T-helper 2 cell treated with Interferon-gamma antibody and Interleukin-4, amounts not matched to agents 5 μg/mL and 100 μg/mL, for 36 hours (primary cell): ENCODE data around the gene ARID3C.

Experiments
- DNase-seq: peaks from one replicate; pipeline ENCODE4 v3.0.0; 2021; ENCODE audit warnings: low spot score
- H3K27ac Mint-ChIP-seq: one replicate; pipeline ENCODE4 v1.8.0; 2021; ENCODE audit warnings: mild to moderate bottlenecking, mixed read lengths
- H3K27me3 Mint-ChIP-seq: one replicate; pipeline ENCODE4 v1.8.0; 2021; ENCODE audit warnings: low read depth, mixed read lengths
- H3K36me3 Mint-ChIP-seq: one replicate; pipeline ENCODE4 v1.8.0; 2021; ENCODE audit warnings: low read depth, mixed read lengths
- H3K4me1 Mint-ChIP-seq: one replicate; pipeline ENCODE4 v1.8.0; 2021; ENCODE audit warnings: low read depth, mixed read lengths
- H3K4me3 Mint-ChIP-seq: one replicate; pipeline ENCODE4 v1.8.0; 2022; ENCODE audit warnings: mild to moderate bottlenecking, moderate library complexity, mixed read lengths
- H3K9me3 Mint-ChIP-seq: one replicate; pipeline ENCODE4 v1.8.0; 2021; ENCODE audit warnings: mixed read lengths

The ARID3C gene

DNA sequence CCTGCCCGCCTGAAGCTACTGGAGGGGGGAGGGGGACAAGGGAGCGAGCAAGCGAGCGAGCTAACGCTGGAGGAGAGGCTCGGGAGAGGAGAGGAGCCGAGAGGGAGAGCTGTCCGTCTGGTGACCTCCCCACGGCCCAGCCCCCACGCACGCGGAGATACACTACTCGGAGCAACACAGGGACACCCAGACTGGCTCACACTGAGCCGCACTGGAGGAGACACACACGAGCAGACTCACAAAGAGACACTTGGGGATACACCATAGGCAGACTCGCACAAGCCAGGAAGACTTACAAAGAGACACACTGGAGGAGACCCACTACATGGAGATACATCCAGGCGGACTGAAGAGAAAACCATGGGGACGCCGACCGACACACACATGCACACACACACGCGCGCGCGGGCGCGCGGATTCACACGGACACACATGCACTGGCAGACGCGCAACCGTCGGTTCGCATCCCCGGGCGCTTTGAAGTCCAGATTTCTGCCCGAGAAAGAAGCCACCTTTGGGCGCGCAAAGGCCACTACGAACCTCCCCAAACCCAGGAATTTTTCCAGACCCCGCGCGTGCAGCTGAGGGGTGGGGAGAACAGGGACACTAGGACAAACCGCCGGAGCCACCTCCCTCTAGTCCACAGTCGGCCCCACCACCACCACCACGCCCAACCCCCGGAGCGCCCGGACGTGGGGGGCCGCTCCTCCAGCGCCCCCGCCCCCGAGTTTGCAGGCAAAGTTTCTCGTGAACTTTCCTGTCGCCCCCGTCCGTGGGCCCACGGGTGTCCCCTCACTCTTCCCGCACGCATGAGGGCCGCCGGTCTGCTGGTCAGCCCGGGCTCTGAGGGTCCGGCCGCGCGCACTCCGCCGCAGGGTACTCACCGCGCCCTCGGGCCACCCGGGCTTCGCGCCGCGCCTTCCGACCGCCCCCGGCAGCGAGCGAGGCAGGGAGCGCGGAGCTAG, 39.9 kb downstream of the ARID3C start:
- no peak overlapping the region for H3K27ac Mint-ChIP-seq
- peaks cover 10% of the 10 kb centered on the region for H3K4me1 Mint-ChIP-seq
- H3K9me3 Mint-ChIP-seq, result no peaks in the 10 kb centered on the region
- no peak for DNase-seq
- peaks cover 87% of the 10 kb centered on the region for H3K27me3 Mint-ChIP-seq
- no peaks in the 10 kb centered on the region for H3K36me3 Mint-ChIP-seq
- peak overlapping the region; percentile 67 for H3K4me3 Mint-ChIP-seq

DNA sequence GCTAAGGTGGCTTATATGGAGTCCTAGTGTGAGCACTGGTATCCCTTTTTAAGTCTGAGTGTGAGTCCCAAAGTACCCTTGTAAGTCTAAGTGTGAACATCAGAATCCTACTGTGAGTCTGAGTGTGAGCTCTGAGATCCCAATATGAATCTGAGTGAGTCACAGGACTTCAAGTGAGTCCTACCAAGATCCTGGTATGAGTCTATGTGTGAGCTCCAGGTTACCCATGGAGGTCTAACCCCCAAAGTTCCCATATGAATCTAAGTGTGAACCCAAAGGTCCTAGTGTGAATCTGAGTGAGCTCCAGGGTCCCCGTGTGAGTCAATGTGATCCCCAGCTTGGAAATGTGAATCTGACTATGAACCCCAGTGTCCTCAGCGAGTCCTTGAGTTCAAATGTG, 41.6 kb downstream of the ARID3C start:
- Mint-ChIP-seq H3K36me3 (no peaks in the 10 kb centered on the region), H3K4me1 (peaks cover 6% of the 10 kb centered on the region), H3K27ac (no peak overlapping the region), H3K9me3 (no peaks in the 10 kb centered on the region), H3K4me3 (no peak overlapping the region), H3K27me3 (peaks cover 83% of the 10 kb centered on the region)
- DNase-seq, result no peak

GRCh38 chr9:34585946-34586669, 42.8 kb downstream of the ARID3C start:
- no peaks in the 10 kb centered on the region for H3K9me3 Mint-ChIP-seq
- H3K36me3 Mint-ChIP-seq, result no peaks in the 10 kb centered on the region
- H3K27ac Mint-ChIP-seq, result no peak overlapping the region
- H3K4me3 Mint-ChIP-seq, result no peak overlapping the region
- no peak for DNase-seq
- H3K27me3 Mint-ChIP-seq, result peaks cover 79% of the 10 kb centered on the region
- peaks cover 4% of the 10 kb centered on the region for H3K4me1 Mint-ChIP-seq

DNA sequence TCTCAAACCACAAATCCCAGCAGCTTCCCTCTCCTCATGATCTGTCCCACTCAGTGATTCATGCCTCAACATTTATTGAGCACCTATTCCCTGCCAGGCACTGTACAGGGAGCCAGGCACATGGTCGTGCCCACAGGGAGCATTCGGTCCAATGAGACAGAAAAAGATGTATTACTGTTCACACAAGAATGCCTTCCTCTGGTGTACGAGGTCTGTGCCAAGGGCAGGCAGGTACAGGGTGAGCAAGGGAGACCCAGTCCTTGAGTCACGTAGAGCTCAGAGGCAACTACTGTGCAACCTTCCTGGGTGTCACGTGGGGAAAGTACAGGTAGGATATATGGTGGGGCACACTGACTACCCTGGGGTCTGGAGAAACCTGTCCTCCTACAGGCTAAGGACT, 43.9 kb downstream of the ARID3C start:
- Mint-ChIP-seq H3K9me3 (no peaks in the 10 kb centered on the region), H3K4me3 (no peak overlapping the region), H3K27ac (no peak overlapping the region), H3K36me3 (no peaks in the 10 kb centered on the region), H3K27me3 (peaks cover 79% of the 10 kb centered on the region), H3K4me1 (peaks cover 2% of the 10 kb centered on the region)
- DNase-seq, result no peak

GRCh38 chr9:34582787-34583186, 46.1 kb downstream of the ARID3C start:
- Mint-ChIP-seq H3K36me3 (no peaks in the 10 kb centered on the region), H3K9me3 (no peaks in the 10 kb centered on the region), H3K27ac (no peak overlapping the region), H3K4me3 (no peak overlapping the region), H3K4me1 (peaks cover 3% of the 10 kb centered on the region), H3K27me3 (peaks cover 78% of the 10 kb centered on the region)
- DNase-seq, result no peak

DNA sequence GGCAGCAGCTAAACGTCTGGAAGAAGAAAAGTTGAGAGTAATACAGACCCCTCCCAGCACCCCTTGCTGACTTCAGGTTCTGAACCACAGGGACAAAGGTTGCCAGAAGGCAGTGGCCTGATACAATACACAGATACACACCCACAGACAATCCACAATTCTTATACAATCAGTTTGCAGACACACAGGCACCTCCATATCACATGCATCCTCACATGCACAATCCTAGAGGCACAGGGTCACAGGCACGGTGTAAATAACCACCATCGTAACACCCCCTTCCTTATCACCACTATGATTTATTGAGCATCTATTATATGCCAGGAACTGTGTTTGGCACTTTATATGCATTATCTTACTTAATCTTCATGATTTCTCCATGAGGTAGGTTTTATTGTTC, 47.5 kb downstream of the ARID3C start:
- peaks cover 74% of the 10 kb centered on the region for H3K27me3 Mint-ChIP-seq
- no peak overlapping the region for H3K27ac Mint-ChIP-seq
- H3K9me3 Mint-ChIP-seq, result no peaks in the 10 kb centered on the region
- H3K36me3 Mint-ChIP-seq, result no peaks in the 10 kb centered on the region
- no peak overlapping the region for H3K4me3 Mint-ChIP-seq
- no peak for DNase-seq
- H3K4me1 Mint-ChIP-seq, result peaks cover 5% of the 10 kb centered on the region

- Mint-ChIP-seq H3K4me3 (no peak overlapping the region), H3K27ac (no peak overlapping the region), H3K4me1 (peaks cover 5% of the 10 kb centered on the region), H3K27me3 (peaks cover 72% of the 10 kb centered on the region), H3K36me3 (no peaks in the 10 kb centered on the region), H3K9me3 (no peaks in the 10 kb centered on the region)
- no peak for DNase-seq
Observed at GRCh38 chr9:34580358-34580757, 48.5 kb downstream of the ARID3C start.

DNA sequence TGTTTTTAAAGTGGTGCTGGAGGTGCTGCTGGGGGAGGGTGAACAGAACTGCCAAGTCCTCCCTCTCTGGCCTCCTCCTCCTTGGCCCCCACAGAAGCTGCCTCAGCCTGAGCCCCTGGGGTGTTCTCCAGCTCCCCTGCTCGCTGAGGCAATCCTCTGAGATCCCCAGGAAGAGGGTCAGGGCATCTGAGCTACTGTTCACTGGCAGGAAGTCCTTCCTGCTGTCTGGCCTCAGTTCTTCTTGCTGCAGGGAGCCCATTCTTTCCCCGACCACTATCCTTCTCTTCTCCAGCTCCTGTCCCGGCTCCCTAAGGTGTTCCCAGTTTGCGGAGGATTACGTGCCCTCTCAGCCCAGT, 49.1 kb downstream of the ARID3C start:
- Mint-ChIP-seq H3K27me3 (peaks cover 69% of the 10 kb centered on the region), H3K36me3 (no peaks in the 10 kb centered on the region), H3K4me1 (peaks cover 5% of the 10 kb centered on the region), H3K9me3 (no peaks in the 10 kb centered on the region), H3K27ac (no peak overlapping the region), H3K4me3 (no peak overlapping the region)
- DNase-seq, result no peak

DNA sequence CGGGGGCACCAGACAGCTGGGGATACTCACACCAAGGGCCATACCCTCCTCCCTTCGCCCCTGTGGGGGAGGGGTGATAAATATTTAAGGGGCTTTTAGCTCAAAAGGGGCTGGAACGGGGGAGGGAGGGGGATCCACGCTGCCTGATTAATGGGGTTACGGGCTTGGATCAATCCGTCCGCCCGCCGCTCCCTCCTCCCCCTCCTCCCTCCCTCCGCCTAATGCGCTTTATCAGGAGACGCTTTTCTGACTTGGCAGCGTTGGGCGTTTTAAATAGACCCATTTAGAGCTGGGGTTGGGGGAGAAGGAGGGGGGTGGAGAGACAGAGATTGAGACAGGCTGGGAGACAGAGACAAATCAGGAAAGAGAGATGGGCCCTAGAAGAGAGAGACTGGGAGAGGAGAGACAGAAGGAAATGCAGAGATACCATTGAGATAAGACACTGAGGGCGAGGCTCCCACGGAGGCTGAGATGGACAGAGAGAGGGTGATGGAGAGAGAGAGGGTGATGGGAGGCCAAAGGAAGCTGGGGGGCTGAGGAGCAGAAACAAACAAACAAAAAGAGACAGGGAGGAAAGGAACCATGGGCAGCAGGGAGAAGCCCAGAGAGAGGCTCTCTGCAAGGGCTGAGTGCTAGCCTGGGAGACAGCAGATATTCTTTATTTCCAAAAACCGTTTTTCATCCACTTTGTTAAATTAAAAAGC, 49.6 kb downstream of the ARID3C start:
- H3K4me1 Mint-ChIP-seq, result peaks cover 5% of the 10 kb centered on the region

DNA sequence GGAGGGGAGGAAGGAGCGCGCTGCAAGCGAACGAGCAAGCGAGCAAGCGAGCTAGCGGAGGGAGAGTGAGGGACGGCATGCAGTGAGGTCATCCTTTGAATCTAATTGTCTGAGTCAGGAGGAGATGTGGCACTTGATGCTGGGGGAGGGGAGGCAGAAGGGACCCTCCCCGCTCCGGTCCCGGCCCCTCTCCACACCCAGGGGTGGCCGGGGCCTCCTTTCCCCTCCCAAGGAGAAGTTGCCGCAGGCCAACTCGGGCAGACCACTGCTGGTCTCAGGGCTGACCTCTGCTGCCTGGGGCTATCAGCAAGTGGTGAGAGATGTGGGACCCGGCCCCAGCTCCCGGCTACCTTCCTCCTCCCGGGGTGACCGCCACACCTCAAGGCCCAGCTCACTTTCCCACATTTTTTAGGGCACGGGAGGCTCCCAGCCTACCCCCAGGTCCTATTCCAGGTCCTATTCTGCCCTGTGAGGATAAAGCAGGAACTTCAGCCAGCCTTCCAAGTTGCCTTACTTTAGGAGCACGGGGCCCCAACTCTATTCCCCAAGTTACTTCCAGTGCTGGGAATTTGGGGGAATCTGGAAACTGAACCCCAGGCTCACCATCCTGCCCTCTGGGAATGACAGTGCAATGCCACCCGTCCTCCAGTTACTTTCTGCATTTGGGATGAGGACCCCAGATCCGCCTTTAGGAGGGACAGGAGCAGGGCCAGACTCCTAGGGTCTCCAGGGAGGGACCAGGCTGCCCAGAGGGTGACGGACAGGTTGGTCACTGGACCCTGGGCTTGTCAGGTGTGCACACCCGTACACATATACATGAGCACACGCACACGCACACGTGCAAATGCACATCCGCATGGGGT, 50.4 kb downstream of the ARID3C start:
- DNase-seq, result no peak
- peaks cover 63% of the 10 kb centered on the region for H3K27me3 Mint-ChIP-seq
- no peak overlapping the region for H3K27ac Mint-ChIP-seq
- no peaks in the 10 kb centered on the region for H3K36me3 Mint-ChIP-seq
- H3K4me3 Mint-ChIP-seq, result no peak overlapping the region
- no peaks in the 10 kb centered on the region for H3K9me3 Mint-ChIP-seq
- H3K4me1 Mint-ChIP-seq, result peaks cover 5% of the 10 kb centered on the region

More for the DNA sequence above, 49.6 kb downstream of the ARID3C start:
- Mint-ChIP-seq H3K9me3 (no peaks in the 10 kb centered on the region), H3K27ac (no peak overlapping the region), H3K27me3 (peaks cover 67% of the 10 kb centered on the region), H3K36me3 (no peaks in the 10 kb centered on the region), H3K4me3 (no peak overlapping the region)
- DNase-seq, result no peak

- Mint-ChIP-seq H3K27ac (no peak overlapping the region), H3K9me3 (no peaks in the 10 kb centered on the region), H3K4me3 (peak overlapping the region; percentile 3), H3K4me1 (peaks cover 5% of the 10 kb centered on the region), H3K27me3 (peaks cover 57% of the 10 kb centered on the region), H3K36me3 (no peaks in the 10 kb centered on the region)
- no peak for DNase-seq
Observed at GRCh38 chr9:34577400-34578240, 51.2 kb downstream of the ARID3C start.

- H3K36me3 Mint-ChIP-seq, result no peaks in the 10 kb centered on the region
- no peak overlapping the region for H3K27ac Mint-ChIP-seq
- H3K9me3 Mint-ChIP-seq, result no peaks in the 10 kb centered on the region
- no peak for DNase-seq
- H3K4me3 Mint-ChIP-seq, result peak overlapping the region; percentile 3
- H3K4me1 Mint-ChIP-seq, result peaks cover 5% of the 10 kb centered on the region
- peaks cover 52% of the 10 kb centered on the region for H3K27me3 Mint-ChIP-seq
Observed at GRCh38 chr9:34576597-34577399, 52.1 kb downstream of the ARID3C start.
